ENCODE results near the gene HPCAL1.
"Not testable (repeated sequence)": the region's sequence is repeated elsewhere in the genome, so short reads cannot be mapped to it uniquely, and the experiment has no call there.

Gene HPCAL1

DNA sequence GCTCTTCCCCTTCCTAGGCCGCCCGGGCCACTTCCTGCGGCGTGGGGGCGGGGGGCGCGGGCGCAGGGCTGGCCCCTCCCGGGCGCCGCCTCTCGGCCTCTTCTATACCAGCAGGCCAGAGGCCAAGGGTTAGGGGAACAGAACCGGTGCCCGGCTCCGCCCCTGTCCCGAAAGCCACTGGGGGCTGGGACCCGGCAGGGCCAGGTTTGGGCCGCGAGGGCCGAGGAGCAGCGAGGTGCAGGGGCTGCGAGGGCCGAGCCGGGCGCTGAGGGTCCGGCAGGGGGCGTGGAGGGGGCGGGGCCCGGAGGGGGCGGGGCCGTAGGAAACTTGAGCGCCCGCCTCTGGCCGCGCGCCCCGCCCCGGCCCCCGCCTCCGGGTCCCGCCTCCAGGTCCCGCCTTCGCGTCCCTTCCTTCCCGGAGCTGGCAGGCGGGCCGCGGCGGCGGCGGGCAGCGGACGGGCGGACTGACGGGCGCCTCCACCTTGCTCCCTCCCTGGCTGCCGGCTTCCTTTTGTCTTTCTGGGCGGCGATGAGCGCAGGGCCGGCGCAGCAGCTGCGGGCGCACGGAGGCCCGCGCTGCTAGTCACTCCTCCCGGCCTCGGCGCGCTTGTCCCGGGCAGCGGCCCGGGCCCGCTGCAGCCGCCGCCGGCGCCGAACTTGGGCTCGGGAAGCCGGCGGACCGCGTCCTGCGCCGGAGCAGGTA, at the start of gene HPCAL1:
TSS of gene HPCAL1 (plus strand) at position 426 of the 702 bp plus-strand sequence. CDS start 116,854 bp downstream, outside the sequence.
- peak; percentile 75 for DNase-seq (ENCODE audit: low read depth, low spot score)

DNA sequence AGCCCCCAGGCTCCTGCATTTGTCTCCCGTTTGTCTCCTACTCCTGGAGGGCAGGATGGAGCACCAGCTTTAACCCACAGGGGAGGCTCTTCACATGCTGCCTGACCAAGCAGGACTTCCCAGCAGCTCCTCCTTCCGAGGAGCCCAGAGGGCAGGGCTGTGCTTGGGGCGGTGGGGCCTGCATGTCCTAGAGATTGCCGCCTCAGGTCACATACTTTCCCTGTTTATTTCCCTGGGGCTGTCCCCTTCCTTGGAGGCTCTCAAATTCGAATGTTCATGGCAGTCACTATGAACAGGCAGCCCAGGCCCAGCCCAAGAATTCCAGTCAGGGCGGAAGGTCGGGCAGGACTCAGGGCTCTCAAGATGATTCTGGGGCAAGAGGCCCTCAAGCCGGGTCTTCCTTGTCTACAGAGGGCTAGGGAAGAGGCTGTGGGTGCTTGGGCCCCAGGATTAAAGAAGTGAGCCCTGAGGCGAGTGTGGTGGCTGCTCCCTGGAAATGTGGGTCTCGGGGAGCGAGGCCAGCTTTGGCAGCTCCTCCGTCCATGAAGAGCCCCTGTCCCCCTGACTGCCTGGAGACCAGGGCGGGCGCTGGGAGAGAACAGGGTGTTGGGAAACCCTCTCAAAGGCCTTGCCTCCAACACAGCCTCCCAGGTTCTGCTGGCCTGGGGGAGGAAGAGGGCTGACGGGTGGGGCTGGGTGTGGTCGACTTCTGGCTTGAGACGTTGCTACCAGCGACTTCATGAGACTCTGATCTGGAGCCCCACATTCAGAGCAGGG, 48.9 kb upstream of the HPCAL1 start:
- DNase-seq (ENCODE audit: low read depth, low spot score), result no peak

DNA sequence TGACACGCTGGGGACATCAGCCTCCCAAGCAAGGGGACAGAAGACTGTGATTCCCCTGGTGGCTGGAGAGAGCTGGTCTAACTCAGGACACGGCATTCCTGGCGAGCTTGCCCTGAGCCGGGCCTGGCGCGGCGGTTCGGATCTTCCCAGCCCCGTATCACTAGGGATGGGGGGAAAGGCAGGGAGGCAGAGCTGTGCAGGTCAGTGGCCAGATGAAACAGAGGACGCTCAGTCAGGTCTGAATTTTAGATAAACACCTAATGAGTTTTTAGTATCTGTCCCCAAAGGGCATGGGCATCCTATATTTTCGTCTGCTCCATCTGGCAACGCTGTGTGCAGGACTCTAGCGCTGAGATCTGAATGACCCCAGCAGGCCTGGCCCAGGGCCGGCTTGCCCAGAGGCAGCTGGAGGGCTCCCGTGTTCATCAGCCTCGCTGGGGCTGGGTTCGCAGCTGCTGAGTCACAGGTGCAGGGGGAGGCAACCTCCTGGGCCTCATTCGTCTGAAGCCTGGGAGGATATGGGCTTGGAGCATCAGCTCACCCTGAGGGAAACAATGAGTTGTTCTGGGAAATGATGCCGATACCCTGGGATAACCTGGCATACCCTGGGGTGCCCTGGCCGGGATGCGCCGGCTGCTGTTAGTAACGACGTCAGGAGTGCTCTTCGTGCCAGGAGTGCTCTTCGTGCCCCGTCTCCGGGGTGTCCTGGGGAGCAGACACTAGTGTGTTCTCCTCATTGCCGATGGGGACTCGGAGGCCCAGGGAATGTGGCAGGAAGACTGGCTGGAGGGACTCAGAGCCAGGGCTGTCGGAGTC, 48.1 kb upstream of the HPCAL1 start:
- no peak for DNase-seq (ENCODE audit: low read depth, low spot score)

DNA sequence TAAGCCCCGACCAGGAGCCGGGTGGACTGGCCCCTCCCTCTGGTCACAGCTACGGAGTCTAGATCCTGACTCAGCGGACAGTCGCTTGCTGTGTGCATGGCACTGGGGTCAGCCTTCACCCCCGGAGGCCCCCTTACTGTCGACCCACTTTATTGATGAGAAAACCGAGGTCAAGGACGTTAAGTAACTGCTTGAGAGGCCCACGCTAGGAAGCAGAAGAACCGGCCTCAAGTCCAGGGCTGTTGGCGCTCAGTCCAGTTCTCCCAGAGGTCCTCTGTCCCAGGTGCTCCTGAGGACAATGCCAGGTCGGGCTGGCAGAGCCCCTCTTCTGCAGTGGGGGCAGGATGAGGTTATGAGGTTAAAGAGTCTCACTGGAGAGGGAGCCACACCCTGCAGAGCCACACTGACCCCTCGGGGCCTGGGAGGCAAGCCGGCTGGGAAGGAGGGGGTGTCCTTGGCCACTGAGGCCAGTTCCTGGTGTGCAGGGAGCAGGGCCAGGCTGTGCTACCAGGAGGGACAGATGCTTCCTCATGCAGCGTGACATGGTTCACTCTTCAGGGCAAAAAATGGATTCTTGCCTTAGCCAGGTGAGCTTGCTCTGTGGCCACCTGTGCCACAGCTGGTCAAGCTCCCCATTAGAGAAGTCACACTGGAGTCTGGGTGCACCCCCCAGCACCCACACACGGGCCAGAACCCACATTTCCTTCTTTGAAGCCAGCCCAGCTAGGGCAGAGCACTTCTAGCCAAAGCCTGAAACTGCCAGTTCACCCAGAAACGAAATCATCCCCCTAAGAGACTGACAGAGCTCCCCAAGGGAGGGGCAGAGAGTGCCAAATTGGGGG, 47.3 kb upstream of the HPCAL1 start:
- DNase-seq (ENCODE audit: low read depth, low spot score), result no peak

DNA sequence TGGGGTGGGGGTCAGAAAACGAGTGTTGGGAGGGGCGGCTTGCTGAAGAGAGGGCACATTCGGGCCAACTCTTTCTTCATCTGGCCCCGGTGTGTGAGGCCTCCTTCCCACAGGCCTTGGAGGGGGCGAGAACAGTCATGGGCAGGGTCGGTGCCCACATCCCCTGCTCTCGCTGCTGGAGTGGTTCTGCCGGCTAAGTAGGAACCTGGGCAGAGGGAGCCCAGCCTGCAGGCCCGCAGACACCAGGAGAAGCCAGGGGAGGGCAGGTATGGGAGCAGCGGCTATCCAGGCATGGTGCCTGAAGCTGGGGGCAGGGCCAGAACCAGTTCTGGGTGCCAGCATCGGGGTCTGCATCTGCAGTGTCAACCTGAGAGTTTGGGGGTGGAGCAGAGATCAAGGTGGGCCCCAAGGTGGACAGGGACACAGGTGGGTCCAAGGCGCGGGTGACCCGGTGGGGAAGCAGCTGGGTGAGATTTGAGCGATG, 46.6 kb upstream of the HPCAL1 start:
- no peak for DNase-seq (ENCODE audit: low read depth, low spot score)

DNA sequence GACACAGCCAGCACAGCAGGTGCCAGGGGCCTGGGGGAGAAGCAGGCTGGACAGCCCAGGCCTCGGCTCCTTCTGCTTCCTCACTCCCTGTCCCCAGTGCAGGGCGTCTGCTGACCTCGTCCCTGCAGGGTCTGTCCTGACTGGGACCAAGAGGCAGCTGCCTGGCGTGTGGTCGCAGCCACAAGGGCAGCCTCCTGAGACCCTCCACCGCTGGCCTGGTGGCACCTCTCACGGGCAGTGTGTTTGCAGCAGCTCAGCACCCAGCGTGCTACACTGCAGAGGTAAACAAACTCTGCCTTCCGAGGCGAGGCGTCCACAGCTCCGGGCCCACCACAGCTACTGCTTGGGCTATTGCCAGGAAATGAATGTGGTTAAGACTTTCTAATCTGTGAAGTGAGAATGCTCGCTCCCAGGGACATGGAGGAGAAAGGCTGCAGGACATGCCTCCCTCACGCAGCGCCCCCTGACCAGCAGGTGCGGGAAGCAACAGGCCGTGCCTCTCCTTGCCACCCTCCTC, 46.1 kb upstream of the HPCAL1 start:
- no peak for DNase-seq (ENCODE audit: low read depth, low spot score)

DNA sequence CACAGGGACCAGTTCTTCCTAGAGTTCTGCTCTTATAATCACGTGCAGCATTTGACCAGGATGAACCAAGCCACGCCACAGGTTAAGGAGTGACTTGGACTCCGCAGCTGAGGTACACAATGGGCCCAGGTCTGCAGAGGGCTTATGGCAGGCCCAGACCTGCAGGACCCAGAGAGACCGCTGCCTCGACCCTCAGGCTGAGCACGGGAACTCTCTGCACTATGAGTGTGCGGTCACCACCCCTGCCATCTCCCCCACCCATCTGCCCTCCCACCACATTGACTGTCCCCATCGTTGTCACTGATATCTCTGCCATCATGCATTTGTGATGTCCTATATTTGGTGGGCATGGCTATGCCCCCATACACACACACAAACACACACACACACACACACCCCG, 45.7 kb upstream of the HPCAL1 start:
- DNase-seq (ENCODE audit: low read depth, low spot score), result no peak

DNA sequence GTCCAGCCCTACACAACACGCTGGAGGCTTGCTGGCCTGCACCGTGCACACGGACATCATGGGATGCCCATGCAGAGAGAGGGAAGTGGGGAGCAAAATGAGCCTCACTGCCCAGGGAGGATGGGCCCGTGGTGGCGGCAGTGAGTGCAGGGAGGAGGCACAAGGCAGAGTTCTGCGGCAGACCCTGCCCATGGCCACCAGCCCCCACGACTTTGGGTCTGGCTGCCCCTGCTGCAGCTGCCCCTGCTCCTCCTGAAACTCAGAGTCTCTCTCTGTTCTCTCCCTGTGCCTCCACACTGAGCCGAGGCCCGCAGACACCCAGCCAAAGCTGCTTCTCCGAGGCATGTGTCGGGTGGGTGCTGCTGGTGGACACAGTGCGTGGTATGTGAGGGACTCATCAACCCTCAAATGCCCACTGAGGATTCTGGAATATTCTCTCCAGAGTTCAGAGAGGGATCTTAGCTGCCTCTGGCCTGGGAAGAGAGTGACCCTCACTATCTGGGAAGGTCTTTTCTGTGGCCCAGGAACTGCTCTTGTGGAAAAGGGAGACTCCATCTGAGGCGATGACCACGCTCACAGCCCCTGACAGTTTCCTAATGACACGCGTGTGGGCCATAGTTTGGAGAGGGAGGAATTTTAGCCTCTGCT, 45.1 kb upstream of the HPCAL1 start:
- no peak for DNase-seq (ENCODE audit: low read depth, low spot score)

DNA sequence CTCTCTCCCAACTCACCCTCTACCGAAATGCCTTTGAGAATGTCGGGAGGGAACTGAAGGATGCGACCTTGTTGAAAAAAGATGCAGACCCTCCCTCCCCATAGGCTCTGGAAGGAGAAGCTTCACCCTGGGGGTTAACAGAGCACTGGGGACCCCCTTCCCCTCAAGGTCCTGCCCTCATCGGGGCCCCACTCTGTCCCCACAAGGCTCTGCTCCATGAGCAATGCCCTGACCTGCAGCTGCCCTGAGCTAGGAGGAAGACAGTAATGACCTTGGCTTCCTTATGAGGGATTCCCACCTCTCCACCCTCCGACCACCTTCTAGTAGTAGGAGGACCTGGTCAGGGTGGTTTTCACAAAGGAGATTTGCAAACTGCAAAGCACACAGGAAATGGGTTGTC, 44.4 kb upstream of the HPCAL1 start:
- no peak for DNase-seq (ENCODE audit: low read depth, low spot score)

DNA sequence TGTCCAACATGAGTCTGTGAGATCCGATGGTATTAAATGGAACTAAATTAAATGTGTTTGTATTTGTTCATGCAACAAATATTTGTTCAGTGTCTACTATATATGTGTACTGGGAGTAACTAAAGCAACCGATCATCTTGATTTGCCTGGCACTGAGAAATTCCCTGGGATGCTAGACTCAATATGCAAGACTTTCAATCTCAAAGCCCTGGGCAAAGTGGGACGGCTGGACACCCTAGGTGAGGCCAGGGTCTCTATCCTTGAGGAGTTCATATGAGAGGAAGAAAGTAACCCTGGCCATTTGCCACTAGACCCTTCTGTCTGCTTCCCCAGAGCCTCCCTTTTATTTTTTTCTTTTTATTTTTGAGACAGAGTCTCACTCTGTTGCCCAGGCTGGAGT, 44.0 kb upstream of the HPCAL1 start:
- DNase-seq (ENCODE audit: low read depth, low spot score), result no peak

DNA sequence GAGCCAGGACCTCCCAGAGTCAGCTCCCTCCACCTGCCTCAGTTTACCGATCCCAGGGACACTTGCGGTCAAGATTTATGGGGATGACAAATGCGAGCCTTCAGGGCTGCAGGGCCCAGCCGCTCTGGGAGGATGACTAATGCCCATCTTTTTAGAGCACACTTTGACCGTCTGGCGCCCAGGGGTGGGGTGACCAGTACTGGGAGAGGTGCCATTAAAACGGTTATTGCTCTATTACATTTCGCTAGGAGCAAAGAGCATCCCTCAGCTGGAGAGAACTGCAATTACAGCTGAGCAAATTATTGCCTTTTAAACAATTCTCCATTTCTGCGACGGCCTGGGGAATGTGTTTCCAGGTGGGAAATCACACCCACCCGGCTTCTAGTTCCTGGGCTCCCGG, 42.6 kb upstream of the HPCAL1 start:
- DNase-seq (ENCODE audit: low read depth, low spot score), result no peak

DNA sequence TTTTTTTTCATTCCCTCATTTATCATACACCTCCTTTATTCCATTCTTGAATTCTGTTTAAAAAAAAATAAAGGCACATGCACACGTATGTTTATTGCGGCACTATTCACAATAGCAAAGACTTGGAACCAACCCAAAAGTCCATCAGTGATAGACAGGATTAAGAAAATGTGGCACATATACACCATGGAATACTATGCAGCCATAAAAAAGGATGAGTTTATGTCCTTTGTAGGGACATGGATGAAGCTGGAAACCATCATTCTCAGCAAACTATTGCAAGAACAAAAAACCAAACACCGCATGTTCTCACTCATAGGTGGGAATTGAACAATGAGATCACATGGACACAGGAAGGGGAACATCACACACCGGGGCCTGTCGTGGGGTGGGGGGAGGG, 39.2 kb upstream of the HPCAL1 start:
- not testable (repeated sequence) for DNase-seq (ENCODE audit: low read depth, low spot score)

DNA sequence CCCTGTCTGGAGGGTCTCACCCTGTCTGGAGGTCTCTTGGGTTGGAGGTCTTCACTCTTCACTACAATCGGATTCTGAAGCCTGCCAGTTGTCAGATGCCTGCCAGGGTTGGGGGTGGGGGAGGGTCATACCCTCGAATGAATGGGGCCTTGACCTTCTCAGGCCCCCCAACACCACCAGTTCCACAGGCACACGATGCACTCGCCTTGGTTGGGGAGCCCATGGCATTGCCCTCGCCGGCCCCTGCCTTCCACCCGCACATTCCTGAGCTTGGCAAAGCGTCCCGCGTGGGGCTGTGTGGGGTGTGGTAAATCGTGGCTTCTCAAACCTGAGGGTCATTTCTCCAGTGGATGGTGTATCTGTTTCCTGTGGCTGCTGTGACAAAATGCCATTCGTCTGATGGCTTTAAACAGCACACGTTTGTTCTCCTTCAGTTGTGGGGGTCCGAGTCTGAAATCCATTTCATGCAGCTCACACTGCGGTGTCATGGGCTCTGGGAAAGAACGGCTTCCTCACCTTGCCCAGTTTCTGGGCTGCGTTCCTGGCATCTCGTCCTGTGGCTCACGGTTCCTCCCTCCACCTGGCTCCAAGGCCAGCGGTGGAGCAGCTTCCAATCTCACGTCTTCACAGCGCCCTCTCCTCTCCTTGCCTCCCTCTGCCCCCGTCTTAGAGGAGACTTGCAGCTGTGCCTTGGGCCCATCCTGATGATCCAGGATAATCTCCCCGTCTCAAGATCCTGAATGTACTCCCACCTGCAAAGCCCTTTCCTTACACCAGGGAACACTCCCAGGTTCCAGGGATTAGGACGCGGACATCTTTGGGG, 38.0 kb upstream of the HPCAL1 start:
- DNase-seq (ENCODE audit: low read depth, low spot score), result no peak

DNA sequence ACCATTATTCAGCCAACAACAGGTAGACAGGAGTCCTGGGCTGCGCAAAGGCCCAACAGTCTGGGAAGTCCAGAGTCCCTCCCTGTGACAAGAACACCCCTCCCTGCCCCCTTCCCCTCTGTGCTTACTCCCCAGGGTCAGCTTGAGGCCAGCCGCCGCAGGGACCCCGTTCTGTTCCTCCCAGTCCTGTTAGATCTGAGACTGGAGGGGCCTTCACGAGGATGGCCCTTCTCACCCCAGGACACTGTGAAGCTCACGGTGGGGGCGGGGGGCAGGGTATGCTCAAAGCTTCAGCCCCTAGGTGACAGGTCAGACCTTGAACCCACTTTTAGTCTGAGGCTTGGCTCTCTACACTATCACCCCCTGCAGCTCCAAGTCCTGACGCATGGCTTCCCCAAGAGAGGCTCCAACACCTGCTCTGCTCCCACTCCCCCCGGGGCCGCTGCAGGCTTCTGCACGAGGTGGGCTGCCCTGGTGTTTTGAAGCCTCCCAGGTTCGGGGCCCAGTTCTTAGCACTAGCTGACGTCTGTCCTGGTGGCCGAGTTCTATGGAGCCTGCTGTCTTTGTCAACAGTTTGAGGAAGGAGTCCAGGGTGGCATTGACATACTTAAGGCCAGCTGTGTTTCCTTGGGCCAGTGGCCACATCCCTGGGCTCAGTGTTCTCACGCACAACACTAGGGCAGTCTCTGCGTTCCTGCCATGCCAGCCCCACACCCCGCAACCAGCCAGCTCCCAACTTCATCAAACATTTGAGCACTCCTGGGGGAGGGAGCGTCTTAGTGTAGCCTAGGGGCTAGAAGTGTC, 37.2 kb upstream of the HPCAL1 start:
- no peak for DNase-seq (ENCODE audit: low read depth, low spot score)

DNA sequence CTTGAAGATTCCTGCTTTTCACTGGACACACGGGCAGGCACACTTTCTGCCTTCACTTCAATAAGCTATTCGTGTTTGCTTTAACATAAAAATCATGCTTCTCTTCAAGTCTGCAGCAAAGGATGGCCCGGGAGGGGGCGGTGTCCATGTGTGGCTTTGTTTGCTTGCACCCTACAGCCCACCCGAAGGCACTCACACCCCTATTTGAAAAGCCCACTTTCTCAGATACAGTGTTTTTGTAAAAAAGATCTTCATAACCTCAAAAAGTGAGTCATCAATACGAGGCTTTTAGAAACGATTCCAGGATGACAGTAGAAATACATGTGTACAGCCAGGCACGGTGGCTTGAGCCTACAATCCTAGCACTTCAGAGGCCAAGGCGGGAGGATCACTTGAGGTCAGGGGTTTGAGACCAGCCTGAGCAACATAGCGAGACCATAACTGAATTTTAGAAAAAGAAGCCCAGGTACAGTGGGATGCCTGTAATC, 36.5 kb upstream of the HPCAL1 start:
- no peak for DNase-seq (ENCODE audit: low read depth, low spot score)

DNA sequence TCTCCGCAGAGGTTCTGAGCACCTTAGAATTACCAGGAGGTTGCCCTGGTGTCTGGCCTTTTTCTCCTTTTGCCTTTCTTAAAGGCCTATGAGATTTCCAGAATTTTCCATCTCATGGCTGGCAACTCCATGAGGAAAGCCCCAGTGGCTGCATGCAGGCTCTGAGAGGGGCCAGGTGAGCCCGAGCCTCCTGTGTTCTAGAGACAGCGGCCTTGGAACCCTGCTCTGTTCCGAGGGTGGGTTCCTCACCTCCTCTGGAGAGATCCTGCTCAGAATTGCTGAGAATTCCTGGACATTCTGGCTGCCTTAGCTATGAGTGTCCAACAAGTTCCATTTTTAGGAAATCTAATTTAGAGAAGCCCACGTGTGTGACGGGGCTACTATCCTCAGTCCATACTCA, 35.7 kb upstream of the HPCAL1 start:
- DNase-seq (ENCODE audit: low read depth, low spot score), result no peak

DNA sequence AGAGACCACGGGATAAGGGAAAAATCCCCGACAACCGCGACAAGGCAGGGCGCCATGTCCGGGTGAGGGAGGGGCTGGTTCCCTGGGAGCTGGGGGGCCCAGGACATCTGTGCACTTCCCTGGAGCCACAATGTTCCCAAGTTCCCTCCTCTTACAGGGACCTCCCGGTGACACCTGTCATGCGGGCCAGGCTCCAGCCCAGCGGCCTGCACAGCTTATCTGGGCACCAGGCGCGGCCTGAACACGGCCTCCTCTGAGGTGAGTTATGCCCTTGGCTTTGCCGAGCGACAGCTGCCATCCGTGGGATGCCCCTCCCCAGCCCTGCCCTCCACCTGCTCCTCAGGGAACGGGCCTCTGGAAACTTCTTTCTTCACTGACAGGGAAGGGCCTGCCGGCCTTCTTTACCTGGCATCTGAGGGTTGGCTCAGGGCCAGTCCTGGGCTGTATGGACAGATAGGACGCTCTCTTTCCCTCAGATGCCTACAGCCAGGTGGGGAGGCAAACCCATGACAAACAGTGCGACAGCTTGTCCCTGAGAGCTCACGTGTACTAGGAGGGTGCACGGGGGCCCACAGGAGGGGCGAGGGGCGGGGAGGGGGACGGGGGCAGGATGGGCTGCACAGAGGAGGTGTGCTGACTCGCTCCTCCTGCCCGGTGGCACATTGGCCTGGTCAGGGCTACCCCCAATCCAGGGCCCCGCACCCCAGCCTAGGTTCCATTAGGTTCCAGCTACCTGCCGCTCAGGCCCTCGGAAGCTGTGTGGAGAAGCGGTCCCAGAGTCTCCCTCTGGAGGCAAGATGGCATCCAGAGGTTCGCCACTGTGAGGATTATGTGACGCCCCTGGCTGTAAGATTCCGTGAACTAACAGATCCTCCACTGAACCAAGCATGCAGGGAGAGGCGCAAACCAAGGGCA, 34.9 kb upstream of the HPCAL1 start:
- no peak for DNase-seq (ENCODE audit: low read depth, low spot score)

DNA sequence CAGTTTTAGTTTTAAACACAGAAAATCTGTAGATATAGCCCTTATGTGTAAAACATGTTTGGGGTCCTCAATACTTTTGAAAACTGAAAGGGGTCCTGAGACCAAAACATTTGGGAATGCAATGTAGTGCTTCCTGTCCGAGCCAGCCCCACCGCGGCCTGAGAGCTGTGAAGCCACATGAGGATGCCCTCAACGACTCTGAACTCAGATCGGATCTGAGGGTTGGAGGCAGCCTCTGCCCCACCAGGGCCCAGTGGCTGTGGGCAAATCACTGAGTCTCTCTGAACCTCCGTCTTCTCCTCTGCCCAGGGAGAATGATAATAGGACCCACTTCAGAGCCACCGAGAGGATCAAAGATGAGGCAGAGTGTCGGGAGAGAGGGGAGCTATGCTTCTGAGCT, 33.4 kb upstream of the HPCAL1 start:
- no peak for DNase-seq (ENCODE audit: low read depth, low spot score)
